ENCODE data around the gene GRHL3.

DNA sequence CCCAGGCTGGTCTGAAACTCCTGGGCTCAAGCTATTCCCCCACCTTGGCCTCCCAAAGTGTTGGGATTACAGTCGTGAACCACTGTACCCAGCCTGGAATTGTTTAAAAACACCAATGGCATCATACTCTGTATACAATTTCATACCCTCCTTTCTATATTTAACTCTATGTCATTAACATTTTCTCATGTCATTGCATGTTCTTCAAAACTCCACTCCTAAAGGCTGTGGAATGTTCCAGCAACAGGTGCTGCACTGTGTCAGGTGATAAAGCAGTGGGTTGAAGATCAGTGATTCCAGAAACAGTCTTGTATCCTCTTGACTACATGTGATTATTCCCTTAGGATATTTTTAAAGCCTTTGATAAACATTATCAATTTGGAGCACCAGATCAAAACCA lies 36.7 kb upstream of the GRHL3 start:
- TF ChIP-seq RAD21 (IDR thresholded peaks at IDR 0.05; ENCODE audit: insufficient read depth, low read depth, low read length) (no peak), POLR2AphosphoS2 (IDR thresholded peaks at IDR 0.05; ENCODE audit: low read depth, low read length) (no peak), POLR2AphosphoS5 (IDR thresholded peaks at IDR 0.05; ENCODE audit: low read length) (no peak), ZNF217 (IDR thresholded peaks at IDR 0.05) (no peak), CHD1 (IDR thresholded peaks at IDR 0.05; ENCODE audit: low read depth, low read length) (no peak)
- TF ChIP-seq, protein P1, sequence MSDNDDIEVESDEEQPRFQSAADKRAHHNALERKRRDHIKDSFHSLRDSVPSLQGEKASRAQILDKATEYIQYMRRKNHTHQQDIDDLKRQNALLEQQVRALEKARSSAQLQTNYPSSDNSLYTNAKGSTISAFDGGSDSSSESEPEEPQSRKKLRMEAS (IDR thresholded peaks at IDR 0.05; ENCODE audit: low read depth, low read length): no peak
- TF ChIP-seq, protein P2, sequence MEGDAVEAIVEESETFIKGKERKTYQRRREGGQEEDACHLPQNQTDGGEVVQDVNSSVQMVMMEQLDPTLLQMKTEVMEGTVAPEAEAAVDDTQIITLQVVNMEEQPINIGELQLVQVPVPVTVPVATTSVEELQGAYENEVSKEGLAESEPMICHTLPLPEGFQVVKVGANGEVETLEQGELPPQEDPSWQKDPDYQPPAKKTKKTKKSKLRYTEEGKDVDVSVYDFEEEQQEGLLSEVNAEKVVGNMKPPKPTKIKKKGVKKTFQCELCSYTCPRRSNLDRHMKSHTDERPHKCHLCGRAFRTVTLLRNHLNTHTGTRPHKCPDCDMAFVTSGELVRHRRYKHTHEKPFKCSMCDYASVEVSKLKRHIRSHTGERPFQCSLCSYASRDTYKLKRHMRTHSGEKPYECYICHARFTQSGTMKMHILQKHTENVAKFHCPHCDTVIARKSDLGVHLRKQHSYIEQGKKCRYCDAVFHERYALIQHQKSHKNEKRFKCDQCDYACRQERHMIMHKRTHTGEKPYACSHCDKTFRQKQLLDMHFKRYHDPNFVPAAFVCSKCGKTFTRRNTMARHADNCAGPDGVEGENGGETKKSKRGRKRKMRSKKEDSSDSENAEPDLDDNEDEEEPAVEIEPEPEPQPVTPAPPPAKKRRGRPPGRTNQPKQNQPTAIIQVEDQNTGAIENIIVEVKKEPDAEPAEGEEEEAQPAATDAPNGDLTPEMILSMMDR (IDR thresholded peaks at IDR 0.05 in 2 of 3, conservative IDR thresholded peaks at IDR 0.05 in 1 of 3; ENCODE audit: control insufficient read depth in 2 of 3, extremely low read depth in 1 of 3, insufficient read depth in 1 of 3, low read depth in 3 of 3, low read length in 3 of 3): no peak
- TF ChIP-seq, protein P3, sequence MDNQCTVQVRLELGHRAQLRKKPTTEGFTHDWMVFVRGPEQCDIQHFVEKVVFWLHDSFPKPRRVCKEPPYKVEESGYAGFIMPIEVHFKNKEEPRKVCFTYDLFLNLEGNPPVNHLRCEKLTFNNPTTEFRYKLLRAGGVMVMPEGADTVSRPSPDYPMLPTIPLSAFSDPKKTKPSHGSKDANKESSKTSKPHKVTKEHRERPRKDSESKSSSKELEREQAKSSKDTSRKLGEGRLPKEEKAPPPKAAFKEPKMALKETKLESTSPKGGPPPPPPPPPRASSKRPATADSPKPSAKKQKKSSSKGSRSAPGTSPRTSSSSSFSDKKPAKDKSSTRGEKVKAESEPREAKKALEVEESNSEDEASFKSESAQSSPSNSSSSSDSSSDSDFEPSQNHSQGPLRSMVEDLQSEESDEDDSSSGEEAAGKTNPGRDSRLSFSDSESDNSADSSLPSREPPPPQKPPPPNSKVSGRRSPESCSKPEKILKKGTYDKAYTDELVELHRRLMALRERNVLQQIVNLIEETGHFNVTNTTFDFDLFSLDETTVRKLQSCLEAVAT (IDR thresholded peaks at IDR 0.05): no peak
